Glutamatergic neuron (in vitro differentiated cells): ENCODE data around the gene SPOCK1. TPM values are rescaled to one million over a fixed set of nuclear protein-coding genes. Genes with fewer than 3 reads are reported as not detected.

Source experiments
- DNase-seq: peaks from one replicate; pipeline ENCODE4 v3.0.0; 2022
- H3K27ac Mint-ChIP-seq: one replicate; pipeline ENCODE4 v1.8.0; 2020; ENCODE audit warnings: mild to moderate bottlenecking, mixed read lengths, inconsistent platforms; ENCODE audit not compliant: unreplicated experiment
- H3K27me3 Mint-ChIP-seq: one replicate; pipeline ENCODE4 v1.8.0; 2020; ENCODE audit warnings: mild to moderate bottlenecking, moderate library complexity, mixed read lengths, inconsistent platforms; ENCODE audit not compliant: unreplicated experiment
- H3K36me3 Mint-ChIP-seq: one replicate; pipeline ENCODE4 v1.8.0; 2020; ENCODE audit warnings: mild to moderate bottlenecking, mixed read lengths, inconsistent platforms; ENCODE audit not compliant: unreplicated experiment
- H3K4me1 Mint-ChIP-seq: one replicate; pipeline ENCODE4 v1.8.0; 2020; ENCODE audit warnings: mild to moderate bottlenecking, low read depth, mixed read lengths, inconsistent platforms; ENCODE audit not compliant: unreplicated experiment
- H3K4me3 Mint-ChIP-seq: one replicate; pipeline ENCODE4 v1.8.0; 2020; ENCODE audit warnings: mild to moderate bottlenecking, mixed read lengths, inconsistent platforms; ENCODE audit not compliant: unreplicated experiment
- H3K9me3 Mint-ChIP-seq: one replicate; pipeline ENCODE4 v1.8.0; 2020; ENCODE audit warnings: mild to moderate bottlenecking, moderate library complexity, mixed read lengths, inconsistent platforms; ENCODE audit not compliant: unreplicated experiment
- CTCF ChIP-seq: fragments of 200-600 bp; sonication (generic); IDR thresholded peaks from one replicate; pipeline ENCODE4 v1.5.0; 2021; ENCODE audit not compliant: partially characterized antibody, unreplicated experiment
- total RNA-seq: library from RNA; stranded (reverse); fragmentation: NEBNext Ultra II Directional; extraction: Animal tissue kit (Norgen Biotek cat#: 25700); gene quantifications from one replicate; pipeline ENCODE4 v1.2.1, GENCODE V29; 2021; ENCODE audit not compliant: unreplicated experiment

Gene SPOCK1
- total RNA-seq, 1 donor from 2014 or later: 25.4 TPM

GRCh38 chr5:137507150-137507549 lies 8.0 kb upstream of the SPOCK1 start:
- Mint-ChIP-seq H3K4me3 (no peak overlapping the region), H3K27ac (no peak overlapping the region), H3K36me3 (no peaks in the 10 kb centered on the region), H3K4me1 (peaks cover 2% of the 10 kb centered on the region), H3K9me3 (no peaks in the 10 kb centered on the region), H3K27me3 (no peaks in the 10 kb centered on the region)
- DNase-seq: no peak
- no peak for TF ChIP-seq CTCF

- no peak for DNase-seq
- H3K27ac Mint-ChIP-seq: no peak overlapping the region
- no peaks in the 10 kb centered on the region for H3K9me3 Mint-ChIP-seq
- TF ChIP-seq CTCF: no peak
- no peak overlapping the region for H3K4me3 Mint-ChIP-seq
- peaks cover 2% of the 10 kb centered on the region for H3K4me1 Mint-ChIP-seq
- no peaks in the 10 kb centered on the region for H3K27me3 Mint-ChIP-seq
- H3K36me3 Mint-ChIP-seq: no peaks in the 10 kb centered on the region
Measured at GRCh38 chr5:137506296-137506695, 7.2 kb upstream of the SPOCK1 start.

- no peak for DNase-seq
- Mint-ChIP-seq H3K9me3 (no peaks in the 10 kb centered on the region), H3K27me3 (no peaks in the 10 kb centered on the region), H3K4me1 (peaks cover 2% of the 10 kb centered on the region), H3K27ac (no peak overlapping the region), H3K36me3 (no peaks in the 10 kb centered on the region), H3K4me3 (no peak overlapping the region)
- no peak for TF ChIP-seq CTCF
Measured at GRCh38 chr5:137504916-137505315, 5.8 kb upstream of the SPOCK1 start.

GRCh38 chr5:137503456-137503855 lies 4.3 kb upstream of the SPOCK1 start:
- no peak overlapping the region for H3K4me3 Mint-ChIP-seq
- H3K27ac Mint-ChIP-seq: no peak overlapping the region
- peaks cover 2% of the 10 kb centered on the region for H3K4me1 Mint-ChIP-seq

GRCh38 chr5:137502632-137503031 lies 3.5 kb upstream of the SPOCK1 start:
- Mint-ChIP-seq H3K9me3 (no peaks in the 10 kb centered on the region), H3K4me3 (no peak overlapping the region), H3K27me3 (peaks cover 1% of the 10 kb centered on the region), H3K36me3 (no peaks in the 10 kb centered on the region), H3K4me1 (peaks cover 2% of the 10 kb centered on the region), H3K27ac (no peak overlapping the region)
- TF ChIP-seq CTCF: no peak
- no peak for DNase-seq

More at GRCh38 chr5:137503456-137503855, 4.3 kb upstream of the SPOCK1 start:
- no peaks in the 10 kb centered on the region for H3K9me3 Mint-ChIP-seq
- DNase-seq: no peak
- H3K36me3 Mint-ChIP-seq: no peaks in the 10 kb centered on the region
- no peak for TF ChIP-seq CTCF
- no peaks in the 10 kb centered on the region for H3K27me3 Mint-ChIP-seq
